HL-60 (cell line): ENCODE measurements around the gene LHX2.

Source experiments
- DNase-seq, 2 experiments: peaks; one replicate each; pipeline ENCODE4 v3.0.0-alpha.2; 2010 to 2020; ENCODE audit warnings: low read depth in 1 of 2, low spot score in 1 of 2
- H3K27ac ChIP-seq: fragments of 250-450 bp; sonication (Bioruptor Pico); replicated peaks from 2 replicates; pipeline ENCODE4 v1.5.1; 2020; ENCODE audit warnings: mild to moderate bottlenecking, moderate library complexity
- H3K27me3 ChIP-seq: fragments of 250-450 bp; sonication (Bioruptor Pico); 2 replicates; pipeline ENCODE4 v1.5.1; 2021; ENCODE audit warnings: mild to moderate bottlenecking, moderate library complexity; ENCODE audit not compliant: insufficient read depth, poor library complexity, severe bottlenecking
- H3K4me3 ChIP-seq: replicated peaks from 2 replicates; pipeline ENCODE4 v1.5.1; 2011; ENCODE audit warnings: mild to moderate bottlenecking, control low read depth, low read length; ENCODE audit not compliant: insufficient read depth
- CTCF ChIP-seq: IDR thresholded peaks from one replicate; pipeline ENCODE4 v1.5.1; 2011; ENCODE audit warnings: low read length, control low read depth, inconsistent platforms; ENCODE audit not compliant: insufficient read depth
- GABPA ChIP-seq: IDR thresholded peaks from 2 replicates; pipeline ENCODE4 v1.6.1; 2012; ENCODE audit warnings: low read depth
- POLR2AphosphoS5 ChIP-seq: IDR thresholded peaks from 2 replicates; pipeline ENCODE4 v1.6.1; 2012; ENCODE audit warnings: low read depth
- SPI1 ChIP-seq: IDR thresholded peaks from 2 replicates; pipeline ENCODE4 v1.6.1; 2012; ENCODE audit warnings: low read depth, mild to moderate bottlenecking, borderline replicate concordance
- TF ChIP-seq, protein P1 (sequence below): IDR thresholded peaks from 2 replicates; pipeline ENCODE4 v1.6.1; 2012; ENCODE audit warnings: low read depth; ENCODE audit not compliant: insufficient replicate concordance

LHX2 gene

GRCh38 chr9:124075761-124076160 lies 64.2 kb downstream of the LHX2 start:
- no peak for DNase-seq
- H3K27ac ChIP-seq: no peak overlapping the region
- H3K27me3 ChIP-seq: no peaks in the 10 kb centered on the region
- TF ChIP-seq, protein P1, sequence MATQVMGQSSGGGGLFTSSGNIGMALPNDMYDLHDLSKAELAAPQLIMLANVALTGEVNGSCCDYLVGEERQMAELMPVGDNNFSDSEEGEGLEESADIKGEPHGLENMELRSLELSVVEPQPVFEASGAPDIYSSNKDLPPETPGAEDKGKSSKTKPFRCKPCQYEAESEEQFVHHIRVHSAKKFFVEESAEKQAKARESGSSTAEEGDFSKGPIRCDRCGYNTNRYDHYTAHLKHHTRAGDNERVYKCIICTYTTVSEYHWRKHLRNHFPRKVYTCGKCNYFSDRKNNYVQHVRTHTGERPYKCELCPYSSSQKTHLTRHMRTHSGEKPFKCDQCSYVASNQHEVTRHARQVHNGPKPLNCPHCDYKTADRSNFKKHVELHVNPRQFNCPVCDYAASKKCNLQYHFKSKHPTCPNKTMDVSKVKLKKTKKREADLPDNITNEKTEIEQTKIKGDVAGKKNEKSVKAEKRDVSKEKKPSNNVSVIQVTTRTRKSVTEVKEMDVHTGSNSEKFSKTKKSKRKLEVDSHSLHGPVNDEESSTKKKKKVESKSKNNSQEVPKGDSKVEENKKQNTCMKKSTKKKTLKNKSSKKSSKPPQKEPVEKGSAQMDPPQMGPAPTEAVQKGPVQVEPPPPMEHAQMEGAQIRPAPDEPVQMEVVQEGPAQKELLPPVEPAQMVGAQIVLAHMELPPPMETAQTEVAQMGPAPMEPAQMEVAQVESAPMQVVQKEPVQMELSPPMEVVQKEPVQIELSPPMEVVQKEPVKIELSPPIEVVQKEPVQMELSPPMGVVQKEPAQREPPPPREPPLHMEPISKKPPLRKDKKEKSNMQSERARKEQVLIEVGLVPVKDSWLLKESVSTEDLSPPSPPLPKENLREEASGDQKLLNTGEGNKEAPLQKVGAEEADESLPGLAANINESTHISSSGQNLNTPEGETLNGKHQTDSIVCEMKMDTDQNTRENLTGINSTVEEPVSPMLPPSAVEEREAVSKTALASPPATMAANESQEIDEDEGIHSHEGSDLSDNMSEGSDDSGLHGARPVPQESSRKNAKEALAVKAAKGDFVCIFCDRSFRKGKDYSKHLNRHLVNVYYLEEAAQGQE: no peak
- TF ChIP-seq CTCF (no peak), POLR2AphosphoS5 (no peak), GABPA (no peak), SPI1 (no peak)
- H3K4me3 ChIP-seq: no peak overlapping the region

GRCh38 chr9:124077915-124078572 lies 66.5 kb downstream of the LHX2 start:
- no peak for DNase-seq
- TF ChIP-seq GABPA: no peak
- TF ChIP-seq POLR2AphosphoS5: no peak
- H3K27me3 ChIP-seq: no peaks in the 10 kb centered on the region
- no peak overlapping the region for H3K27ac ChIP-seq
- H3K4me3 ChIP-seq: no peak overlapping the region

DNA sequence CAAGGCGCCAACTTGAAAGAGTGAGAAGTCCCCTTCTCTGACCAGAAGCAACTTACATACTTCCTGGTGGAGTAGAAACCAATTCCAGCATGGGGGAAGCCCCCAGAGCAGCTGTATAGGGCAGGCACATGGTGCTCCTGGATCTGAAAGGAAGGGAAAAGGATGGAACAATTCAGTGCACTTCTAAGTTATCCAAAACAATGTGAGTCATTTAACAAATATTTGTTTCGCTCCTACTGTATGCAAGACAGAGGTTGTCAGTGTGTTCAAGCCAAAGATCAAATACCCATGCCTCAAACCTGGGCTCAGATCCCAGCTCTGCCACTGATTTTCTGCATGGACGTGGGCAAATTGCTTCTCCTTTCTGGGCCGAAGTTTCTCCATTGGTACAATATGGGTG lies 67.1 kb downstream of the LHX2 start:
- no peak for DNase-seq
- TF ChIP-seq GABPA: no peak
- TF ChIP-seq, protein P1: no peak
- TF ChIP-seq SPI1: no peak
- TF ChIP-seq CTCF: no peak
- no peak overlapping the region for H3K4me3 ChIP-seq
- no peak overlapping the region for H3K27ac ChIP-seq
- no peaks in the 10 kb centered on the region for H3K27me3 ChIP-seq

DNA sequence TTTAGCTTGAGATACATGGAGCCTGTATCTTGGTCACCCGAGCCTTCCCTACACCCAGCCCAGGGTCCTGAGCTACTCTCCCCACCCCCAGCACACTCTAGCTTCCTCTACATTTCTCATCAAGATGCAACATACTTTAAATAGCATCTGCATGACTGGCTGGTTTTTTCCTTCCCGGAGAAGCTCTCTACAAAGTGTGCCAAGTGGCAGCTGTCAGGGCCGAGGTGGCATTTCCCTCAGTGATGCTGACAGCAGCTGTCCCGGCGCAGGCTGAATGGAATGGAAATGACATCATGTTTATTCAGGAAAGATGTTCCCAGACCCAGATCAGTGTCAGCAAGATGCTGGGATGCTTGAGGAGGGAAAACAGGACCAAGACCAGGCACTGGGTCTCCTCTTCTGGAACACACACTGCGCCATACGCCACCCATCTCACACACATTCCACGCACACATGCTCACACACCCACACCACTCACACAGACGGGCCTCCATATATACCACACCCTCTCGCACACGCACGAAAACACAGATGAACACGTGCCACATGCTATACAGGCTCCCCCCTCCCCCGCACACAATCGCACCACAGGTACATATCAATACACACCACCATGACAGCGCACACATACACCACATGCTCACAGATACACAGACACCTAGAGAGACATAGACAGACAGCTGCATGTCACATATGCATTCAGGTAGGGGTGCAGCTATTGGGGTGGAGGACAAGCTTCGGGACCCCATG lies 67.8 kb downstream of the LHX2 start:
- Histone ChIP-seq H3K27me3 (peaks cover under 1% of the 10 kb centered on the region), H3K4me3 (no peak overlapping the region), H3K27ac (no peak overlapping the region)
- no peak for DNase-seq
- TF ChIP-seq CTCF (no peak), GABPA (no peak), SPI1 (no peak), POLR2AphosphoS5 (no peak)
- TF ChIP-seq, protein P1: no peak
